ENCODE data around the gene BTG1.

DNA sequence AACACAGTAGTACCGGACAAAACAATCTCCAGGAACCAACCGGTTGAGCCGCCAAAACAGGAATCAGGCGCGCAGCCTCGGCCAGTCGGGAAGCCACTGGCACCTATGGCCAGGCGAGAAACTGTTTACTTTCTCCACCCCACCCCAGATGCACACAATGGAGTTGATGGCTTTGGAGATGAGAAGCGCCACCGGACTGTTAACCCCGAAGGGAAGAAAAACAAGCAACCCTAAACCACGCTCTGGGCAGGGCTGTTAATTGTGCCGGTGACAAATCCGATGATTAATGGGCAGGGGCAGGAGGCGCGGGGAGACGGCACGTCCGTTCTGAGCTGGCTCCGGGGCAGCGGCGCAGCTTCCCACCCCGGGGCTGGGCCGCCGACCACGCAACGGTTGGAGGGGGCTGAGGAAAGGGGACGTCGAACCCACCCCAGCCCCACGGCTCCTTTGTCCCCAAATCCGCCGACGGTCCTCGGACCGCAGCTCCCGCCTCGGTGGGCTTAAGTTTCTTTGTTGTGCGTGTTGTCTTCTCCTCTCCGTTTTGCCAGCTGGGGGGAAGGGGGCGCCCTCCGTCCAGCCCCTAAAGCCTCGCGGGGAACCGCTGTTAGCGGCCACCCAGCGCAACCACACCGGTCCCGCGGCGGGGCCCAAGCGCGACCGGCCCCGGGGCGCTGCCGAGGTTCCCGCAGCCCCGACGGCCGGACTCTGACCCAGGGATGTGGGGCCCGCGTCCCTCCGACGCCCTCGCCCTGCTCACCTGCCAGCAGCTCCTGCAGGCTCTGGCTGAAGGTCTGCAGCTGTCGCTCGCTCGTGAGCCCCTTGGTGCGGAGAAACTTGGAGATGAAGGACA is 790 bp downstream of the BTG1 start:
- TF ChIP-seq POLR2AphosphoS5 (IDR thresholded peaks at IDR 0.05), result peak; percentile 9 to 65 (median 64)
- TF ChIP-seq, protein P1, sequence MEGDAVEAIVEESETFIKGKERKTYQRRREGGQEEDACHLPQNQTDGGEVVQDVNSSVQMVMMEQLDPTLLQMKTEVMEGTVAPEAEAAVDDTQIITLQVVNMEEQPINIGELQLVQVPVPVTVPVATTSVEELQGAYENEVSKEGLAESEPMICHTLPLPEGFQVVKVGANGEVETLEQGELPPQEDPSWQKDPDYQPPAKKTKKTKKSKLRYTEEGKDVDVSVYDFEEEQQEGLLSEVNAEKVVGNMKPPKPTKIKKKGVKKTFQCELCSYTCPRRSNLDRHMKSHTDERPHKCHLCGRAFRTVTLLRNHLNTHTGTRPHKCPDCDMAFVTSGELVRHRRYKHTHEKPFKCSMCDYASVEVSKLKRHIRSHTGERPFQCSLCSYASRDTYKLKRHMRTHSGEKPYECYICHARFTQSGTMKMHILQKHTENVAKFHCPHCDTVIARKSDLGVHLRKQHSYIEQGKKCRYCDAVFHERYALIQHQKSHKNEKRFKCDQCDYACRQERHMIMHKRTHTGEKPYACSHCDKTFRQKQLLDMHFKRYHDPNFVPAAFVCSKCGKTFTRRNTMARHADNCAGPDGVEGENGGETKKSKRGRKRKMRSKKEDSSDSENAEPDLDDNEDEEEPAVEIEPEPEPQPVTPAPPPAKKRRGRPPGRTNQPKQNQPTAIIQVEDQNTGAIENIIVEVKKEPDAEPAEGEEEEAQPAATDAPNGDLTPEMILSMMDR (IDR thresholded peaks at IDR 0.05), result peak in 1 of 5 experiments; percentile 3
- no peak for TF ChIP-seq EP300 (IDR thresholded peaks at IDR 0.05; ENCODE audit: low read depth)
- TF ChIP-seq POLR2A (IDR thresholded peaks at IDR 0.05), result peak; percentile 42

Data from transverse colon (tissue), 4 donors.